Coronary artery (tissue), 2 donors: ENCODE results near the gene LYG2.
"Not testable (repeated sequence)": the region's sequence is repeated elsewhere in the genome, so short reads cannot be mapped to it uniquely, and the experiment has no call there.

Experiments
- DNase-seq: peaks from one replicate; pipeline ENCODE4 v3.0.0-alpha.2; 2017; ENCODE audit warnings: low spot score
- H3K27ac ChIP-seq, 2 donors: fragments of 200-600 bp; sonication (generic); one replicate each; pipeline ENCODE4 v1.5.1; 2016 to 2019
- H3K4me3 ChIP-seq: fragments of 200-600 bp; sonication (generic); 2 replicates; pipeline ENCODE4 v1.5.1; 2016; ENCODE audit warnings: mild to moderate bottlenecking, moderate library complexity
- CTCF ChIP-seq: fragments of 200-600 bp; sonication (generic); IDR thresholded peaks from one replicate; pipeline ENCODE4 v1.5.1; 2019; ENCODE audit warnings: antibody characterized with exemption

The LYG2 gene

DNA sequence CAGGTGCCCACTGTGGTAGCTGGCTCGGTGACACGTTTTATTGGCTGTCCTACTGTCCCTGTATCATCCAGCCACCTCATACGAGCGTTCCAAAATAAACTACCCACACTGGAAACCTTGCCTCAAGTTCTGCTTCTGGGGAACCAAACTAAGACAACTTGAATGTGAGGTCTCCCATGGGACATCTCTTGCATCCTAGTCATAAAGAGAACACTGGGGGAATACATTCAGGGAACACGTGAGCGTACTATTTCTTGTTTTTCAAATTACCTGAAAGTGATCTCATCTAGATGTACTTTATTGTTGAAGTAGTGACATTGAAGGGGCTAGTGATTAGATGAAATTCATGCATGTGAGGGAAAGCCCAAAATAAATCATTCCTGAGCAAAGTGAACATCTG is 15.0 kb downstream of the LYG2 start:
- H3K4me3 ChIP-seq, result no peak overlapping the region
- no peak for TF ChIP-seq CTCF
- no peak for DNase-seq
- no peak overlapping the region for H3K27ac ChIP-seq

- Histone ChIP-seq H3K27ac (no peak overlapping the region), H3K4me3 (no peak overlapping the region)
- TF ChIP-seq CTCF, result no peak
- DNase-seq, result no peak
Observed at GRCh38 chr2:99238599-99238998, 16.9 kb downstream of the LYG2 start.

DNA sequence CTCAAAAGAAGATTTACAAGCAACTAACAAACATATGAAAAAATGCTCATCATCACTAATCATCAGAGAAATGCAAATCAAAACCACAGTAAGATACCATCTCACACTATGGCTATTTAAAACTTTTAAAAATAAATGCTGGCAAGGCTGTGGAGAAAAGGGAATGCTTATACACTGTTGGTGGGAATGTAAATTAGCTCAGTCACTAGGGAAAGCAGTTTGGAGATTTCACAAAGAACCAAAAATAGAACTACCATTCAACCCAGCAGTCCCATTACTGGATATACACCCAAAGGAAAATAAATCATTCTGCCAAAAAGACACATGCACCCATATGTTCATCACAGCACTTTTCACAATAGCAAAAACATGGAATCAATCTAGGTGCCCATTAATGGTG is 22.3 kb downstream of the LYG2 start:
- H3K4me3 ChIP-seq, DNase-seq, H3K27ac ChIP-seq: not testable (repeated sequence)

- no peak overlapping the region for H3K4me3 ChIP-seq
- DNase-seq, result no peak
- no peak for TF ChIP-seq CTCF
- H3K27ac ChIP-seq, result no peak overlapping the region
Observed at GRCh38 chr2:99217929-99218501, 37.5 kb downstream of the LYG2 start.

DNA sequence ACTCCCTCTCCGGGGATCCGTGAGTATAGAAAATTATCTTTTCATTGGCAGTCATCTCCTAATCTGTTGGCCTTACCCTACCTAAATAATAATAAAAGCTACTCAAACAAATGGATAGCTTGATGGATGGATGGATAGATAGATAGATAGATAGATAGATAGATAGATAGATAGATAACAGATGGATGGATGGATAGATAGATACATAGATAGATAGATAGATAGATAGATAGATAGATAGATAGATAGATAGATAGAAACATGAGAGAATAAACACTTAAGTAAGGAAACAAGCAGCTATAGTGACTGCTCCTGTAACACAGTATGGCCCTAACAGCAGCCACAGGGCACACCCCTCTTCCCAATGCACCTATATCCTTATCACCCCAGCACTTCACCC is 39.4 kb downstream of the LYG2 start:
- TF ChIP-seq CTCF, result no peak
- Histone ChIP-seq H3K4me3 (no peak overlapping the region), H3K27ac (no peak overlapping the region)
- no peak for DNase-seq

DNA sequence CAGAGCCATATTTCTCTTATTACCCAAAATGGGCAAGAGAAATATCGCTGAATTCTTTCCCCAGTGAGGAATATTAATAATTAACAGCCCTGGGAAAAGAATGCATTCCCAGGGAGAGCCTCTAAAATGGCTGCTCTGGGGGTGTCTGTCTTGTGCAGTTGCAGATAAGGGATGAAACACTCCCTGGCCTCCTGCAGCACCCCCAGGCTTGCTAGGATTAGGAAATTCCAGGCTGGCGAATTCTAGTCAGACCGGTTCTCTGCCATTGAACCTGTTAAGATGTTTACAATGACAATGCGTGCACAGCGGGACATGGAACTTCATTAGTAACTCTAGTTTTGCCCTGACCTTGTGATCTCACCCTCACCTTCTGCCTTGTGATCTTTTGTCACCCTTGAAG is 50.0 kb downstream of the LYG2 start:
- Histone ChIP-seq H3K4me3 (no peak overlapping the region), H3K27ac (no peak overlapping the region)
- no peak for DNase-seq
- no peak for TF ChIP-seq CTCF

- TF ChIP-seq CTCF, result no peak
- Histone ChIP-seq H3K4me3 (no peak overlapping the region), H3K27ac (no peak overlapping the region)
- no peak for DNase-seq
Observed at GRCh38 chr2:99201959-99202678, 53.3 kb downstream of the LYG2 start.
